Ramos (cell line): Measurements from ENCODE around the gene ZSWIM7.
"Not testable (repeated sequence)": the region's sequence is repeated elsewhere in the genome, so short reads cannot be mapped to it uniquely, and the experiment has no call there.

Experiments used
- in situ Hi-C: fragments of 300-500 bp; cut with MboI; formaldehyde crosslinking; loops from one replicate; pipeline ENCODE4 v1.14.3; 2022; ENCODE audit warnings: low sequenced_read_pairs; ENCODE audit not compliant: unreplicated experiment

ZSWIM7 gene

GRCh38 chr17:15999974-16000827 is 697 bp upstream of the ZSWIM7 start:
- in situ Hi-C loops: no loop called here

DNA sequence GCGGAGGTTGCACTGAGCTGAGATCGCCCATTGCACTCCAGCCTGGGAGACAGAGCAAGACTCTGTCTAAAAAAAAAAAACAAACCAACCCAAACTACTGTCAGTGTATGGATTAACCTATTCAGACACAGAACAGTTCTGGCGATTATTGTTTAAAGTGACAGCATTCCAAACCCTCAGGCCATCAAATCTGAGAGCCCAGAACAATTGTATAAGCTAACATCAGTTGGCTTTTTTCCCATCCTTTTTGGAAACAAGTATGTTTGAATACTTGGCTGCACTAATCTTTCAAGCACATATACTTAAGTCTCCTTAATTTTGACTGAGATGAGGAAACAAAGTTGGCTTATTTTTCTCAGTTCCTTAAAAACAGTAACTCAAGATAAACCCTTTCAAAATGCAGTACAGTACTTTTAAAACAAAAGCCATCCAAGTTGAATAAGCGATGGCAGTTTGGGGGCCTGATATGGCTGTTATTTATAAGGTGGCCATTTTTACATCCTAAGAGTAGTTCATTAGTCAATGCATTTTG is 1.4 kb downstream of the ZSWIM7 start:
- in situ Hi-C loops: no loop called here

DNA sequence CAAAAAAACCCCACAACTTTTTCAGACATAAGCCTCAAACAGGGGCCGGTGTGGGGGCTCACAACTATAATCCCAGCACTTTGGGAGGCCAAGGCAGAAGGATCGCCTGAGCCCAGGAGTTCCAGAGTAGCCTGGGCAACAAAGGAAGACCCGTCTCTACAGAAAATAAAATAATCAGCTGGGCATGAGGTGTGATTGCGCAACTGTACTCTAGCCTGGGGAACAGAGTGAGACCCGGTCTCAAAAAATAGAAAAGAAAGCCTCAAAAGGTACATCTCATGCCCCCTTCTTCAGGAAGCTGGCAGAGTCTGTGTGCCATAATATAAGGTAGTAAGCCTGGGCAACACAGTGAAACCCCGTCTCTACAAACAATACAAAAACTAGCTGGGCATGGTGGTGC is 3.2 kb downstream of the ZSWIM7 start:
- in situ Hi-C loops: no loop called here

DNA sequence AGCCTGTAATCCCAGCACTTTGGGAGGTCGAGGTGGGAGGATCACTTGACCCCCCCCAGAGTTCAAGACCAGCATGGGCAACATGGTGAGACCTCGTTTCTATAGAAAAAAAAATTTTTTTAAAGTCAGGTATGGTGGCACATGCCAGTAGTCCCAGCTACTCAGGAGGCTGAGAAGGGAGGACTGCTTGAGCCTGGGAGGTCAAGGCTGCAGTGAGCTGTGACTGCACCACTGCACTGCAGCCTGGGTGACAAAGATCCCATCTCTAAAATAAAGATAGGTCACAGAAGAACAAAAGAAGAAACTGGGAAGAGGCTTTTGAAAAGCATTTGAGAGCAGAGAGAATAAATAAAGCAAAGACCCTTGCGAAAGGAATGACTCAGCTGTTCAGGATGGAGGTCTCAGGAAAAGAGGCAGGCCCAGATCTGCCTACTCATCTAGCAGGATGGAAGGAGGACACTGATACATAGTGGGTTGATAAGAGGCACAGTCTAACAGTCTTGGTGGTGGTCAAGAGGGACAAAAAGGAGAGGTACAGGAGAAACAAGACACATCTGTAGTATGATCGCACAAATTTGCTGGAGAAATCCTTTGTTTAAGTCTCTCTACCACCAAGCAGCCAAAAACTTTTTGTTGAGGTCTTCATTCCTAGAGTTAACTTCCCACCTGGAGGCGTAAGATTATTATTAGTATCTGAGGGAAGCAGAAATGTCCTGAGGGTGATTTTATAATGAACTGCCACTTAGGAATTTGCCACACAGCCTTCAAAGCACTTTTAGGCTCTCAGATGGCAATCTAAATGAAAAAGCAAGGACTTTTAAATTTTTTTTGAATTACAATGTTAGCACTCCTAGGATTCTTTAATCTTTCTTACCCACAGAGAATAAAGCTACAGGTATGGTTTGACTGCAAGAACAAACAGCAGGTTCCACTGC is 17.6 kb downstream of the ZSWIM7 start:
- in situ Hi-C loops: no loop called here

- in situ Hi-C loops: no loop called here
Measured at GRCh38 chr17:15981208-15981607, 18.3 kb downstream of the ZSWIM7 start.

DNA sequence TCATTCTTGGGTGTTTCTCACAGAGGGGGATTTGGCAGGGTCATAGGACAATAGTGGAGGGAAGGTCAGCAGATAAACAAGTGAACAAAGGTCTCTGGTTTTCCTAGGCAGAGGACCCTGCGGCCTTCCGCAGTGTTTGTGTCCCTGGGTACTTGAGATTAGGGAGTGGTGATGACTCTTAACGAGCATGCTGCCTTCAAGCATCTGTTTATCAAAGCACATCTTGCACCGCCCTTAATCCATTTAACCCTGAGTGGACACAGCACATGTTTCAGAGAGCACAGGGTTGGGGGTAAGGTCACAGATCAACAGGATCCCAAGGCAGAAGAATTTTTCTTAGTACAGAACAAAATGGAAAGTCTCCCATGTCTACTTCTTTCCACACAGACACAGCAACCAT is 20.5 kb downstream of the ZSWIM7 start:
- in situ Hi-C loops: not testable (repeated sequence)

DNA sequence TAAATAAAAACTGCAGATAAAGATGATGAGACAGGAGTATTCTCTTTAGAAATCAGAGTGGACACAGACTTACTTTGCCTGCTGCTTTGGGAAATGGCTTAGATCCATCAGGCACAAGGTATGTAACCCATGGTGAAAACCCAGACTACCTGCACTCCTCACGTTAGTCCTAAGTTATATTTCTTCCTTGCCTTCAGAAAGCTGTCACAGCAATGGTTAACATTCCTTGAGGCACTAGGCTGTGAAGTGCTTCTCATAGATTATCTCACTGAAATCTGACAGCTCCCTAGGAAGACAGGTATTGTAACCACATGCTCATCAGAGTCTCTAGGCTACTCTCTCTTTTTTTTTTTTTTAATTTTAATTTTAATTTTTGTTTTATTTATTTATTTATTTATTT is 20.9 kb downstream of the ZSWIM7 start:
- in situ Hi-C loops: no loop called here

DNA sequence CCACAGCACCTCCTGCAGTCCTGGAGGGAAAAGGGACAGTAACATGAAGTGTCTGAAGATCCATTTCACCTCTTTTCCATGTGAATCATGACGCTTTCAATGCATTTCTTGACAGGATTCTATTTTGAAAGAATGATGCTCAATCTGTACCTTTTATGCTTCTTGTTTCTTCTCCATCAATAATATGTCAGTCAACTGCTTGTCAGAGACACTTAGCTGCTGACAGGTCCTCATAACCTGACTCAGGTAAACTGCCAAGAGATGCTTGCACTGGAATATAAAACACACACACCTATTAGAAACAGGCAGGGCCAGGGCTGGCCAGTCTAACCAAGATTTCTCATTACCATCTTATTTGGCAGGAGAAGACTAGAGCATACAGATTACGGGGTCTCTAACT is 21.6 kb downstream of the ZSWIM7 start:
- in situ Hi-C loops: no loop called here

GRCh38 chr17:15973834-15974233 is 25.7 kb downstream of the ZSWIM7 start:
- in situ Hi-C loops: no loop called here

GRCh38 chr17:15973016-15973415 is 26.5 kb downstream of the ZSWIM7 start:
- in situ Hi-C loops: no loop called here

DNA sequence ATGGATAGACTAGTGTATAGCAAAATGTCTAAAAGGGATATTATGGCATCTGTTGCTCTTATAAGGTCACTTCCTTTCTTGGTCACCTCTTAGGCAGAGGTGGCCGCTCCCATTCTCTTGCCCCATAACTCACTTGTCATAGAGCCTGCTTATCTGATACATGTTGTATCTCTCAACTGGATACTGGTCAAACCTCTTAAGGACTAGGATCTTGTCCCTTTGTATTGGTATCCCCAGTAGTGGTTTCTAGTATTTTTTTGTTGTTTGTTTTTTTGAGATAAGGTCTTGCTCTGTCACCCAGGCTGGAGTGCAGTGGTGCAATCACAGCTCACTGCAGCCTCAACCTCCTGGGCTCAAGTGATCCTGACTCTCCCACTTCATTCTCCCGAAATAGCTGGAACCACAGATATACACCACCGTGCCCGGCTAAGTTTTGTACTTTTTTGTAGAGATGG is 27.0 kb downstream of the ZSWIM7 start:
- in situ Hi-C loops: no loop called here

GRCh38 chr17:15971882-15972281 is 27.6 kb downstream of the ZSWIM7 start:
- in situ Hi-C loops: no loop called here

- in situ Hi-C loops: no loop called here
Measured at GRCh38 chr17:15971098-15971678, 28.3 kb downstream of the ZSWIM7 start.

- in situ Hi-C loops: no loop called here
Measured at GRCh38 chr17:15970500-15970899, 29.0 kb downstream of the ZSWIM7 start.

- in situ Hi-C loops: no loop called here
Measured at GRCh38 chr17:15969463-15969862, 30.0 kb downstream of the ZSWIM7 start.

DNA sequence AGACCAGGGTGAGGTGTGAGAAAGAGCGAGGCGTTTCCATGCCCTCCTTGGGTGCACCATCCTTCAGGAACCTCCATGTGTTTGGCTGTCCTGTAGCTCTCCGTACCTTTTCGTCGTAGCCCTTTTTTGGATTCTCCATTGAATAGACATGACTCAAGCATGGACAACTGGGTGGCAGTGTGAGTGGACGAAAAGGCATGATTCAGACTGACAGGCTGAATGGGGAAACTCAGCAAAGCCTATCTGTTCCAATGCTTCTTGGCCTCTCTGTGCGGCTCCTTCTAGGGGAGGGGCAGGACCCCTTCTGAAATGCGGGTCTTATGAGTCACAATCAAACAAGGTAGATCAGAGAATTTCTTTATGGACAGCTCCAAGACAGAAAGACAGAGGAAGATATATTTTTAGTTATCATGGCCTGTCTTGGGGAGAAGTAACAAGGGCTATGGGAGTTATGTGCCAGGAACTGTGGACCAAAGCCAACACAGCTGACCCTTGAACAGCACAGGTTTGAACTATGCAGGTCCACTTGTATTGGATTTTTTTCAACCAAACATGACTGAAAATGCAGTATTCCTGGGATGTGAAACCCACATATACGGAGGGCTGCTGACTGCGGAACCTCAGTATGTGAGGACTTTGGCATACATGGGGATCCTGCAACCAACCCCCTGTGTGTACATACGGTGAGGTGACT is 31.7 kb downstream of the ZSWIM7 start:
- in situ Hi-C loops: no loop called here

DNA sequence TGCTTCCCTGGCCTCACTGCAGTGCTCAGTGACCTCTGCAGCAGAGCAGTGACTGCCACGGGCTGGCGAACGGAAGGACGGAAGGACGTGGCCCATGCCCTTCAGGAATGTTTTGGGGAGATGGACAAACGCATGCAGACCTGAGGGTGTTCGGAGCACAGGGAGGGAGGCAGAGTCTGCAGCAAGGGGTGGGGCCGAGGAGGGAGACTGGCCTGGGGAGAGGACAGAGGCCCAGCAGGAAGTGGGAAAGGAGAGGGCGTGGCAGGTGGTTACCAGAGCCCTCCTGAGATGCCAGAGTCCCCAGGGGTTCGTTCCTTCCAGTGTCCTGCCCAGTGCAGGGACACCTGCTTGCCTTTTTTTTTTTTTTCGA is 32.6 kb downstream of the ZSWIM7 start:
- in situ Hi-C loops: no loop called here

GRCh38 chr17:15966183-15966878 is 33.2 kb downstream of the ZSWIM7 start:
- in situ Hi-C loops: no loop called here

DNA sequence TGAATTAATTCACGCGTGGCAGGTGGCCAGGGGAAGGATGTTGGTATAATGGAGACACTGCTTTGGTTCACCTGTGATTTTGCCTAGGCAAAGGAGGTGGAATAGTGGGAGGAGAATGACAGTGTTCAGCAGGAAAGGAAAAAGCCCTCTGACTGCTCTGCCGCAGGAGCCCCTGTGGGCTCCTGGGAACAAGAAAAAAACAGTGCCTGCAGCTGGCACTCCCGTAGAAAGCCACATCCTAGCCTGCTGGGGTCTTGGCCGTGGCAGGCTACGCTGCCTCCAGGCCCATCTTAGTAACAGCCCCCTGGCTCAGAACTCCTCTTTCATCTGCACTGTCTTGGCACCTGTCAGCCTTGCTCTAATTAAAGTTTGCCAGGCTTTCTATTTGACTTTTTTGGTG is 34.0 kb downstream of the ZSWIM7 start:
- in situ Hi-C loops: no loop called here
